SH-SY5Y (cell line): ENCODE results near the gene HERC2.

ENCODE experiments used
- GATA2 ChIP-seq: IDR thresholded peaks from 2 replicates; pipeline ENCODE4 v1.6.1; 2011; ENCODE audit warnings: mild to moderate bottlenecking, low read depth, low read length
- GATA3 ChIP-seq: IDR thresholded peaks from 2 replicates; pipeline ENCODE4 v1.6.1; 2011; ENCODE audit warnings: low read depth, mild to moderate bottlenecking, low read length, moderate library complexity

GRCh38 chr15:28169366-28169765 lies 152.6 kb downstream of the HERC2 start:
- no peak for TF ChIP-seq GATA2
- no peak for TF ChIP-seq GATA3
